AG10803 (cell line): ENCODE data around the gene AK4.
A peak's percentile ranks its signal among the peaks of the same experiment; 100 is the strongest.
"Not testable (repeated sequence)": the region's sequence is repeated elsewhere in the genome, so short reads cannot be mapped to it uniquely, and the experiment has no call there.

Experiments
- DNase-seq: peaks from one replicate; pipeline ENCODE4 v3.0.0; 2010; ENCODE audit warnings: low read depth
- H3K4me3 ChIP-seq: 2 replicates; pipeline ENCODE4 v1.5.1; 2011; ENCODE audit warnings: mild to moderate bottlenecking, low read length, control low read depth
- TF ChIP-seq, protein P1 (sequence below): conservative IDR thresholded peaks from 2 replicates; pipeline ENCODE4 v1.5.1; 2011; ENCODE audit warnings: mild to moderate bottlenecking, low read length, control low read depth, inconsistent platforms

Gene AK4

GRCh38 chr1:65231718-65232330, 83.8 kb downstream of the AK4 start:
- TF ChIP-seq, protein P1, sequence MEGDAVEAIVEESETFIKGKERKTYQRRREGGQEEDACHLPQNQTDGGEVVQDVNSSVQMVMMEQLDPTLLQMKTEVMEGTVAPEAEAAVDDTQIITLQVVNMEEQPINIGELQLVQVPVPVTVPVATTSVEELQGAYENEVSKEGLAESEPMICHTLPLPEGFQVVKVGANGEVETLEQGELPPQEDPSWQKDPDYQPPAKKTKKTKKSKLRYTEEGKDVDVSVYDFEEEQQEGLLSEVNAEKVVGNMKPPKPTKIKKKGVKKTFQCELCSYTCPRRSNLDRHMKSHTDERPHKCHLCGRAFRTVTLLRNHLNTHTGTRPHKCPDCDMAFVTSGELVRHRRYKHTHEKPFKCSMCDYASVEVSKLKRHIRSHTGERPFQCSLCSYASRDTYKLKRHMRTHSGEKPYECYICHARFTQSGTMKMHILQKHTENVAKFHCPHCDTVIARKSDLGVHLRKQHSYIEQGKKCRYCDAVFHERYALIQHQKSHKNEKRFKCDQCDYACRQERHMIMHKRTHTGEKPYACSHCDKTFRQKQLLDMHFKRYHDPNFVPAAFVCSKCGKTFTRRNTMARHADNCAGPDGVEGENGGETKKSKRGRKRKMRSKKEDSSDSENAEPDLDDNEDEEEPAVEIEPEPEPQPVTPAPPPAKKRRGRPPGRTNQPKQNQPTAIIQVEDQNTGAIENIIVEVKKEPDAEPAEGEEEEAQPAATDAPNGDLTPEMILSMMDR = no peak
- no peak overlapping the region for H3K4me3 ChIP-seq
- no peak for DNase-seq

- TF ChIP-seq, protein P1 = no peak
- no peak for DNase-seq
- H3K4me3 ChIP-seq = no peak overlapping the region
These were observed 84.5 kb downstream of the AK4 start for GRCh38 chr1:65232461-65232990.

DNA sequence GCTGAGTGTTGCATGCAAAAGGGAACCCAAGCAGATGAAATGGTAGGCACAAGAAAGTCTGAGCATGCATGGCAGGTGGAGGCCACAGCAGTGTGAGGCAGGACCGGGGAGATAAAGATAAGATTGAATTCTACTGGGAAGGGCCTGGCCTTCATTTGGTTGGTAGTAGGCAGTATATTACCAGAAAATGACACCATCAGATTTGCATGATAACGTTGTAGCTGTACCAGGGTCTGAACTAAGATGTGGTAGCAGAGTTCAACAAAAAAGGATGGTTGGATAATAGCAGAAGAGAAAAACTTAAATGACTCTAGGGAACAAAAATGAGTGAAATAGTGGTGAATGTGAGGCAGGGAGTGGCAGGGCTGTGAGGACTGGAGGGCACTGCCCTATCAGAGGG, 85.8 kb downstream of the AK4 start:
- no peak for DNase-seq
- TF ChIP-seq, protein P1 = no peak
- no peak overlapping the region for H3K4me3 ChIP-seq

- TF ChIP-seq, protein P1 = peak; percentile 64
- DNase-seq = peak; percentile 50
- H3K4me3 ChIP-seq = no peak overlapping the region
These were observed 88.1 kb downstream of the AK4 start for GRCh38 chr1:65235867-65236805.

DNA sequence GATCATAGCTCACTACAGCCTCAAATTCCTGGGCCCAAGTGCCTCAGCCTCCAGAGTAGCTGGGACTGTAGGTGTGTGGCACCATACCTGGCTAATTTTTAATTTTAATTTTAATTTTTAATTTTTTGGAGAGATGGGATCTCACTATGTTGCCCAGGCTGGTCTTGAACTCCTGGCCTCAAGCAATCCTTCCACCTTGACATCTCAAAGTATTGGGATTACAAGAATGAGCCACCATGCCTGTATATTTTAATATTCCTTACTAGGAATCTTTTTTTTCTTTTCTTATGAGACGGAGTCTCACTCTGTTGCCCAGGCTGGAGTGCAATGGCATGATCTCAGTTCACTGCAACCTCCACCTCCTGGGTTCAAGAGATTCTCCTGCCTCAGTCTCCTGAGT, 89.1 kb downstream of the AK4 start:
- not testable (repeated sequence) for DNase-seq, H3K4me3 ChIP-seq

DNA sequence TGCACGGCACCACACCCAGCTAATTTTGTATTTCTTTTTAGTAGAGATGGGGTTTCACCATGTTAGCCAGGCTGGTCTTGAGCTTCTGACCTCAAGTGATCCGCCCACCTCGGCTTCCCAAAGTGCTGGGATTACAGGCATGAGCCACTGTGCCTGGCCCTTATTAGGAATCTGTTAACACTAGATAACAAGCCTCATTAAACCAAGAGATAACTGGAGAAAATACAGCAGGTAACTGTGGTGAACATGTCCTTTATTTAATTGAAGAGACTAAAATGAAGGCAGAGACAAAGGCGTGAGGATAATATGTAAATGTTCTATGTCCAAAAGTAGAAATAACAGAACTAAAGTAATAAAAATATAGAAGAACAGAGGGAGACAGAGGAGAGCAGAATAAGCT, 89.5 kb downstream of the AK4 start:
- no peak for DNase-seq
- H3K4me3 ChIP-seq = no peak overlapping the region
- TF ChIP-seq, protein P1 = no peak

DNA sequence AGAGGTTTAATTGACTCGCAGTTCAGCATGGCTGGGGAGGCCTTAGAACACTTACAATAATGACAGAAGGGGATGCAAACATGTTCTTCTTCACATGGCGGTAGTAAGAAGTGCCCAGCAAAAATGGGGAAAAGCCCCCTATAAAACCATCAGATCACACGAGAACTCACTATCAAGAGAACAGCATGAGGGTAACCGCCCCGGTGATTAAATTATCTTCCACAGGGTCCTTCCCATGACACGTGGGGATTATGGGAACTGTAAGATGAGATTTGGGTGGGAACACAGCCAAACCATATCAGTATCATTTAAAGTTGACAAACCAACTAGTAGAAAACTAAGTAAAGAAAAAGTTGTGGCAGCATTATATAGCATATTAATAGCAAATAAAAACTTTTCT, 90.0 kb downstream of the AK4 start:
- TF ChIP-seq, protein P1 = no peak
- no peak overlapping the region for H3K4me3 ChIP-seq
- DNase-seq = no peak
